ENCODE data around the gene PROB1. TPM values are rescaled to one million over a fixed set of nuclear protein-coding genes. Genes with fewer than 3 reads are reported as not detected.

Gene PROB1
- total and polyA plus RNA-seq, 9 of the 15 experiments (the other 6 are each of a cell fraction or from before 2014, with no cell fraction given), result 0.01 to 1.8 (median 0.47) TPM

- no peak for TF ChIP-seq THAP12 (CRISPR knock-in tag; IDR thresholded peaks at IDR 0.05)
- TF ChIP-seq AFF4 (CRISPR knock-in tag; IDR thresholded peaks at IDR 0.05), result no peak; the same call in 1 of the 2 replicates
- no peak for TF ChIP-seq HBP1 (CRISPR knock-in tag; IDR thresholded peaks at IDR 0.05)
- peak; percentile 97 for TF ChIP-seq SP1 (CRISPR knock-in tag; IDR thresholded peaks at IDR 0.05)
- TF ChIP-seq MED1 (CRISPR knock-in tag; IDR thresholded peaks at IDR 0.05; ENCODE audit: borderline replicate concordance), result no peak
- peak; percentile 77 for TF ChIP-seq GABPA (tag; conservative IDR thresholded peaks at IDR 0.05; ENCODE audit: low read depth)
- TF ChIP-seq THRAP3 (IDR thresholded peaks at IDR 0.05; ENCODE audit: borderline replicate concordance), result no peak
- TF ChIP-seq SRSF7 (optimal IDR thresholded peaks at IDR 0.05; ENCODE audit: low read depth, low read length), result no peak
- TF ChIP-seq TAF1 (IDR thresholded peaks at IDR 0.05; ENCODE audit: control insufficient read depth, extremely low read depth, insufficient read depth, low read length, severe bottlenecking), result no peak
- no peak for TF ChIP-seq KAT2B (IDR thresholded peaks at IDR 0.05; ENCODE audit: low read depth, low read length)
- TF ChIP-seq ZNF592 (IDR thresholded peaks at IDR 0.05), result peak; percentile 86
- TF ChIP-seq TAF7 (tag; IDR thresholded peaks at IDR 0.05), result no peak
- TF ChIP-seq ZNF41 (CRISPR knock-in tag; conservative IDR thresholded peaks at IDR 0.05), result no peak
- no peak for TF ChIP-seq NELFE (IDR thresholded peaks at IDR 0.05; ENCODE audit: insufficient read depth, insufficient read length)
- TF ChIP-seq ATF7 (IDR thresholded peaks at IDR 0.05), result peak; percentile 97
Measured at GRCh38 chr5:139403787-139404483, 9.0 kb upstream of the PROB1 start, which contains the start of gene SPATA24 (continued).
